ENCODE data around the gene ART1.
"Not testable (repeated sequence)": the region's sequence is repeated elsewhere in the genome, so short reads cannot be mapped to it uniquely, and the experiment has no call there.

ART1 gene

DNA sequence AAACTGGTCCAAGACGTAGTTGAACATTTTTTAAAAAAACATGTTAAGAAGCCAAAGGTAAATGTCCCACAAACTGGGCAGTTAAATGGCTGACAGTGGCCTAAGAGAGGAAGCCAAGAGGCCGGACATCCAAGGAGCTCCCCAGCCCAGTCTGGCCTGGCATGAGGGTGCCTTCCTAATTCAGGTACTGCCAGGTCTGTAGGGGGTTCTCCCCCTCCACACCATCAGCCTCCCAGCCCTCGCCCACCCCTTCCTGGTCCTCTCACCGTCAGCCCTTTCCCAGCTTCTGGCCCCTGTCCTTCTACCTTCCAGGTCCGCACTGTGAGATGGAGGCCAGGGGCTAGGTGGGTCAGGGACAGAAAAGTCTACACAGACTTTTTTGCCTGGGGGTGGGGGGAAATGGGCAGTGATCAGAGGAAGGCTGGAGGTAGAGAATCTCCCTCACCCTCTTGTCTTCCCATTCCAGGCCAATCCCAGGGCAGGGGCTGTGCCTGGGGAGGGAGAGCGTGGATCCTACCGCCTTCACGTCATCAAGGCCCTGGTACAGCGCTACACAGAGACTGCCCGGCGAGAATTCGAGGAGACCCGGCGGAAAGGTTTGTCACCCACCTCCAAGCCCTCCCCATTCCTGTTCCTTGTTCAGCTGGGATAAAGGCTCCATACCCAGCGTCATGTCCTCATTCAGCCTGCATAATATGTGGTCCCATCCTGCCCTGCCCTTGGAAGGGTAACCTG, 9.1 kb upstream of the ART1 start:
- DNase-seq: no peak

DNA sequence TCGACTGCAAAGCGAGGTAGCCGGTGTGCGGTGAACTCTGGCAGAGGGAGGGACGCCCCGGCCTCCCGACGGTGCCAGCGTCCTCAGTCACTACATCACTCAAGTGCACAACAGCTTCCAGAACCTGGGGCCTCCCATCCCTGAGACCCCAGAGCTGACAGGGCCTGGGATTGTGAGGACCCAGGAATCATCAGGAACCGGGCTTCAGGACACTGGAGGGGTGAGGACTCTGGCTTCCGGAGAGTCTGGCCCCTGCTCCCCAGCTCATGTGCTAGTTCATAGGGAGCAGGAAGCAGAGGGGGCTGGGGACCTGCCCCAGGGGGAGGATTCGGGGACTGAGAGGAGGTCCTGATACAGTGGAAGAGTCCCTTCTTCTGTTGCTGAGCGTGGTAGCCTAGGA, 7.7 kb upstream of the ART1 start:
- DNase-seq: no peak

GRCh38 chr11:3638513-3638912, 6.4 kb upstream of the ART1 start:
- no peak for DNase-seq

- DNase-seq: no peak
Observed at GRCh38 chr11:3639841-3640240, 5.1 kb upstream of the ART1 start.

DNA sequence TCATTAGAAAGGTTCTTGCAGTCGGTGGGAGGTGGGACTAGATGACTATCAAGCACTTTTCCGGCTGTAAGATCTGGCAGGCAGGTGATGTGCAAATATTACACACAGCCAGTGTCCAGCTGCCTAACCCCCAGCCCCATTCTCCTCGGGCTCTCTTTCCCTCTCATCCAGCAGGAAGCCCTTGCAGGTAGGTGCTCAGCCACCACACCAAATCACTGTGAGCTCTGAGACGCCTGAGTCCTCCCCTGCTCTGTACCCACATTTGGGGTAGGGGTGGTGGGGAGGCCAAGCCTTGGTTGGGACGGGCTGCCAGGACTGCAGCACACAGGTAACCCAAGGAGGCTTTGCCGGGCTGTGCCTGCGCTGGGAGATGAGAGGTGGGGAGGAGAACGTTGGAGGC, 3.7 kb upstream of the ART1 start:
- DNase-seq: no peak

DNA sequence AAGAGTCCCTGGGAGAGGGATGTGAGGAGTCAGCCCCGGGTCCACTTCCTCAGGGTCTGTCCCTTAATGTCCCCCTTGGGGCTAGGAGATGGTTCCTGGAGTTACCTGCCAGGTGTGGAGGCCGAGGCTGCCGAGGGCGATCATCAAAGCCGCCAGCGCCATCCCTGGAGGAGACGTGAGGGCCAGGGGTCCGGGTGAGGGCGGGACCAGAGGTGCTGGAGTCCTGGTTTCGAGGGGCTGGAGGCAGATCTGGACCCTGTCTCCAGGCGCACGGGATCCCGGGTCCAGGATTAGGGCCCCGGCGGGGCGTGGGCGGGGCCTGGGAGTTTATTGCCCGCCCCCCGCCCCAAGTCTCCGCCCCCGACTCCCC, 3.2 kb upstream of the ART1 start, which contains the start of gene ART5:
ART5 (minus strand) TSS at position 292 of the 370 bp plus-strand sequence; CDS start at position 162, 130 bp downstream.
- DNase-seq: no peak

- peak; percentile 75 to 82 for DNase-seq
Observed at GRCh38 chr11:3642071-3642951, 2.6 kb upstream of the ART1 start.

GRCh38 chr11:3643102-3643546, 1.8 kb upstream of the ART1 start:
- DNase-seq: not testable (repeated sequence)

DNA sequence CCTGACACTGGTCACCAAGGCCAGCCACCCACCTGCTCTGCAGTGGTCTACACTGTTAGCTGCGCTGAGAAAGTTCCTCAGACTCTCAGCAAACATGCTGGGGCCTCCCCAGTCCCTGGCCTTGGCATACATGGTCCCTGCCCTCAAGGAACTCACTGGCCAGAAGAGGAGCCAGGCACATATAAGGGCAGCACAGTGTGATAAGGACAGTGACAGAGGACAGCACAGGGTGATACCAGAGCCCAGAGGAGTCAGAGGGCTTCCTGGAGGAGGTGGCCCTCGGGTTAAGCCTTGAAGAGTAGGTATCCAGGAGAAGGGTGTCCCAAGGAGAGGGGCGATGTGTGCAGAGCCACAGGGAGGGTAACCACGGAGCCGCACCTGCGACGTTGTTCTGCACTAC, 624 bp downstream of the ART1 start:
- no peak for DNase-seq

GRCh38 chr11:3648843-3649242, 3.9 kb downstream of the ART1 start:
- not testable (repeated sequence) for DNase-seq

DNA sequence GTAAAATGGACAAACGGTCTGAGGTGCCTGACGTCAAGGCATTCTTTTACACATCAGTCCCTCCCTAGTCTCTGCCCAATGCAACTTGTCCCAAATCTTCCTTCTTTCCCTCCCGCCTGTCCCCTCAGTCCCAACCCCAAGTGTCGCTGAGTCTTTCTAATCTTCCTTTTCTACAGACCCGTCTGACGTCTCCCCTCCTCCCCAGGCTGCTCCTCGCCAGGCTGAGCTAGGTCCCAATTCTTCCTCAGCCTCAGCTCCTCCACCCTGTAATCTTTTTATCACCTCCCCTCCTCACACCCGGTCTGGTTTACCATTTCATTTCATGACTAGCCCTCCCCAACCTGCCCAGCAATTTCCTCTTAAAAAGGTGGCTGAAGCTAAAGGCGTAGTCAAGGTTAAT, 4.4 kb downstream of the ART1 start:
- not testable (repeated sequence) for DNase-seq

- not testable (repeated sequence) for DNase-seq
Observed at GRCh38 chr11:3652514-3652913, 7.6 kb downstream of the ART1 start.

DNA sequence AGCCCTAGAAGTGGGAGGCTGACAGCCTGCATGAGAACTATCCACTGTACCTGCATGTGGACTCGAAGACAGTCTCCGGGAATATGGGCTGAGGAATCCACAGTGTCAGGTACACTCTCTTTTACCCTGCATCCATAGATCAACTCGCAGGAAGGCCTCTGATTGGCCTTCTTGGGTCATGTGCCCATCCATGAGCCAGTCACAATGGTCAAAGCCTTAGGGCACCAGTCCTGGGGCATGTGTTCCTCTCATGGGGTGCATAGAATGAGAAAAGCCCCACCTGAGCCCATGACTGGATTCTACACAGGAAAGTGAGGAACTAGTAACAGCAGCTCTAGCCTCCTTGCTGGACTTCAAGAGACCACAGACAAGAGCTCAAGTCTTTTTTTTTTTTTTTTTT, 10.6 kb downstream of the ART1 start:
- DNase-seq: no peak

GRCh38 chr11:3657331-3657730, 12.4 kb downstream of the ART1 start:
- not testable (repeated sequence) for DNase-seq

- no peak for DNase-seq
Observed at GRCh38 chr11:3658252-3658651, 13.3 kb downstream of the ART1 start.

DNA sequence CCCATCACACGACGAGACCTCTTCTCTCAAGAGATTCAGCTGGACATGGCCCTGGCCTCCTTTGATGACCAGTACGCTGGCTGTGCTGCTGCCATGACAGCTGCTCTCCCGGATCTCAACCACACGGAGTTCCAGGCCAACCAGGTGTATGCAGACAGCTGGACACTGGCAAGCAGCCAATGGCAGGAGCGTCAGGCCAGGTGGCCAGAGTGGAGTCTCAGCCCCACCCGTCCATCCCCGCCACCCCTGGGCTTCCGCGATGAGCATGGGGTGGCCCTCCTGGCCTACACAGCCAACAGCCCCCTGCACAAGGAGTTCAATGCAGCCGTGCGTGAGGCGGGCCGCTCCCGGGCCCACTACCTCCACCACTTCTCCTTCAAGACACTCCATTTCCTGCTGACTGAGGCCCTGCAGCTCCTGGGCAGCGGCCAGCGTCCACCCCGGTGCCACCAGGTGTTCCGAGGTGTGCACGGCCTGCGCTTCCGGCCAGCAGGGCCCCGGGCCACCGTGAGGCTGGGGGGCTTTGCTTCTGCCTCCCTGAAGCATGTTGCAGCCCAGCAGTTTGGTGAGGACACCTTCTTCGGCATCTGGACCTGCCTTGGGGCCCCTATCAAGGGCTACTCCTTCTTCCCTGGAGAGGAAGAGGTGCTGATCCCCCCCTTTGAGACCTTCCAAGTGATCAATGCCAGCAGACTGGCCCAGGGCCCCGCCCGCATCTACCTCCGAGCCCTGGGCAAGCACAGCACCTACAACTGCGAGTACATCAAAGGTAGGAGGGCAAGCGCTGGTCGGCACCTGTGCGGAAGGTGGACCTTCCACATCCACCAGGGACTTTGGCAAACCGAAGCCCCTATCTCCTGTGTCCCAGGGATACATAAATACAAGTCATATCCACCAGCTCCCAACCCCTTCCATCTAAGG, 14.9 kb downstream of the ART1 start:
- DNase-seq: no peak

DNA sequence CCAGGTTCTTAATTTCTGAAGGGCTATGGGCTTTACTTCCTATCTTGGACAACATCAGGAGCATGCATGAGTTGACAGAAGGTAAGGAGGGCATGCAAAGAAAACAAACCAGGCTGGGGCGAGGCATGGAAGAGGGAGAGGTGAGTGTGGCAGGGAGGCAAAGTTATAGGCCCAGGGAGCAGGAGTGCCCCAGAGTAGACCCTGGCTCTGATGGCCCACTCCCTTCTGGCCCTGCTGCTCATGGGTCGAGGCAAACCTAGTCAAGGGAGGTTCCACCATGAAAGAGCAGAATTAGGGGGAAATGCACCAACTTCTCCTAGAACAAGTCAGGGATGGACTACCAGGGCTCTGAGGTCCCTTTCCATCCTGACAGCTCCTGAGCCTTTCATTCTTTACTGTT, 16.0 kb downstream of the ART1 start:
- no peak for DNase-seq

DNA sequence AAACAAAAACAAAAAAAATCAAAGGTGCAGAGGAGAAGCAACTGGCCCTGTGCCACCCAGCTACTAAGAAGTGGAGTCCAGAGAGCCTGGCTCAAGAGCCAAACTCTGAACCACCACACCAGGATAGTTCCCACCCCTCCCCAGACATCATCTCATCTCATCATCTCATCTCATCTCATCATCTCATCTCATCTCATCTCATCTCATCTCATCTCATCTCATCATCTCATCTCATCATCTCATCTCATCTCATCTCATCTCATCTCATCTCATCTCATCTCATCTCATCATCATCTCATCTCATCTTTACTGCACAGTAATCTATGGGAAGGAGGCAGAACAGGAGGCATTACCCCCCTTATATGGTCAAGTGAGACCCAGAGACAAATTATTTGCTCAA, 17.9 kb downstream of the ART1 start:
- no peak for DNase-seq

DNA sequence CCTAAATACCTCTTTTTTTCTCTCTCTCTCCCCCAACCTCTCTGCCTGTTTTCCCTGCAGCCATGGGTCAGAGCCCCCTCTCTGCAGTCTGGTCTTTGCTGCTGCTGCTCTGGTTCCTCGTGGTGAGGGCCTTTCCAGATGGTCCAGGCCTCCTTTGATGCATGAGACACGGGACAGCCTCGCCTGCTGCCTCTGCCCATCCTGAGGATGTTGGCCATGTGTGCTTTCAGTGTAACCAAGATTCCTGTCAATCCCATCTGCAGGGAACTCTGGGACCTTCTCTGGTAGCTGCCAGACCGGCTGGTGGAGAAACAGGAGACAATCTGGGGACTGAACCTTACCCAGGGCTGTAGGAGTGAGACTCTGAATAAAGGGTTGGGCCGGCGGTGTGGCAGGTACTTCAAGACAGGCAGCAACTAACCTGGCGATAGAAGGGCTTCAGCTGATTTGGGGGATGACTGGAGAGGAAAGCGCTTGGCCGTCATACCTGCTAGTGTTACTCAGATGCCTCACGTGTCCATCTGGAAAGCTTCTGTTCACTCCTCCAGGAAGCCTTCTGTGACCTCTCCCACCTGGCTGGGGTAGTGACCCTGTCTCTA, 19.2 kb downstream of the ART1 start:
- no peak for DNase-seq

DNA sequence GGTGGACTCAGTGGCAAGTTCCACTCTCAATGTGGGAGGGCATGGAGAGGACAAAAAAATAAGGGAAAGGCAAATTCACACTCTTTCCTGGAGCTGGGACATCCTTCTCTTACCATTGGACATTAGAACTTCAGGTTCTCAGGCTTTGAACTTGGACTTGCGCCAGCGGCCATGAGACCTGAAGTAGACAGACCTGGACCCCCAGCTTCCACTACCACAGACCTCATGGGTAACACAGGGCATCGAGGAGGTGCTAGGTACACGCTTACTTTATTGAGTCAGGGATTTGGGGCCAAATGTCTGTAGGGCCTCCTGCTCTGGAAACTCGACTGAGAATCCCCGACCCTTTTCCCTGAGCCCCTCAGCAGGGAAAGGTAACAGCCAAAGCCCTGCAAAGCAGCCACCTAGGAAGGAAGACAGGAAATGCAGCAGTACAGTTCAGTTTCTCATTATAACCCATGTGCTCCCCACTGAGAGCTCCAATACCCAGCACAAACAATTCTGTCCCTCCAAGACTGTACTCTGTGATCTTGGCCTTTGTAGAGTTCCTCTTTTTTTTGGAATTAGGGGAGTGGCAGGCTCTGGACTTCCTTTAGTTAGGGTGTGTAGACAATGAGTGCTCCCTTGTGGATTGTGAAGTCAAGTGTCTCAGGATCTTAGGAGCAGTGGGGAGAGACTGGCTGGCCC, 20.6 kb downstream of the ART1 start:
- DNase-seq: no peak

DNA sequence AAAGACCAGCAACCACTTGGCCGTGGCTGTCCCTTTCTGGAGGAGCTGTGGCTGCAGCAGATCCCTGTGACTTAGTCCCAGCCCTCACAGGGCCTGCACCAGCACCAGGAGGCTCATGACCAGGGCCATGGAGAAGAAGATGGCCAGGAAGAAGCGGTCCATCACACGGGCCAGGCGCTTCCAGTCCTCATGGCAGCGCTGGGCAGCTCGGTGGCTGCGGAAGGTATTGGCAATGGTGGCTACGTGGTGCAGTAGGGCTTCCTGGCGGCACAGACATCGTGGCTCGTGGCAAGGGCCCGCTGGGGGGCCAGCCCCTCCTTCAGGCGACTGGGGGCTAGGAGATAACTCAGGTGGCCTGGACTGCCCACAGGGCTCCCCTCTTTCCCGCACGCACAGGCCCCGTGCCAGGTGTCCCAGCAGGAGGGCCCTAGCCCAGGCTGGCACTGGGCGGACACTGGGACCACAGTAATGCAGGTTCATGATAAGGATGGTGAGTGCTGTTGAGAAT, 21.1 kb downstream of the ART1 start:
- no peak for DNase-seq

All from activated CD4-positive, alpha-beta T cell treated with anti-CD3 and anti-CD28 coated beads for 4 hours (primary cell).